NB4 (cell line): ENCODE data around the gene MAEL.

Experiments used
- POLR2A ChIP-seq: IDR thresholded peaks from 2 replicates; pipeline ENCODE4 v1.6.1; 2011; ENCODE audit warnings: mild to moderate bottlenecking; ENCODE audit not compliant: insufficient read length; ENCODE audit errors: extremely low read depth
- TF ChIP-seq, protein P1 (sequence below): IDR thresholded peaks from one replicate; pipeline ENCODE4 v1.5.1; 2012; ENCODE audit warnings: low read depth, low read length

DNA sequence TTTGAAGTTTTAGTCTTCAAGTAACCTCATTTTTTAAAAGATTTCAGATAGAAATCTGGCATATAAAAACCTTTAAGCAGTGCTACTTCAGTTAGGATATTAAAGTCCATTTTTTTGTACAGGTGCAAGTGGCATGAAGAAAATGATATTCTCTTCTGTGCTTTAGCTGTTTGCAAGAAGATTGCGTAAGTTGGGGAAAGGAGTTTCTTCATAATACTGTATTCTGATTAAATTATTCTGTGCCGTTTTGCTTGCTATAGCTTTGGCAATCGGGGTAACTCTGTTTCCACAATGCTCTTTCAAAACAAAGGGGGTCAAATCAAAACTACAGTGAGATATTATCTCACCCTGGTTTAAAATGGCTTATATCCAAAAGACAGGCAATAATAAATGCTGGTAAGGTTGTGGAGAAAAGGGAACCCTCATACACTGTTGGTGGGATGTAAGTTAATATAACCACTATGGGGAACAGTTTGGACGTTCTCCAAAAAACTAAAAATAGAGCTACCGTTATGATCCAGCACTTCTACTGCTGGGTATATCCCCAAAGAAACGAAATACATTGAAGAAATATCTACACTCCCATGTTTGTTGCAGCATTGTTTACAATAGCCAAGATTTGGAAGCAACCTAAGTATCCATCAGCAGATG lies 27.1 kb downstream of the MAEL start:
- no peak for TF ChIP-seq POLR2A
- TF ChIP-seq, protein P1, sequence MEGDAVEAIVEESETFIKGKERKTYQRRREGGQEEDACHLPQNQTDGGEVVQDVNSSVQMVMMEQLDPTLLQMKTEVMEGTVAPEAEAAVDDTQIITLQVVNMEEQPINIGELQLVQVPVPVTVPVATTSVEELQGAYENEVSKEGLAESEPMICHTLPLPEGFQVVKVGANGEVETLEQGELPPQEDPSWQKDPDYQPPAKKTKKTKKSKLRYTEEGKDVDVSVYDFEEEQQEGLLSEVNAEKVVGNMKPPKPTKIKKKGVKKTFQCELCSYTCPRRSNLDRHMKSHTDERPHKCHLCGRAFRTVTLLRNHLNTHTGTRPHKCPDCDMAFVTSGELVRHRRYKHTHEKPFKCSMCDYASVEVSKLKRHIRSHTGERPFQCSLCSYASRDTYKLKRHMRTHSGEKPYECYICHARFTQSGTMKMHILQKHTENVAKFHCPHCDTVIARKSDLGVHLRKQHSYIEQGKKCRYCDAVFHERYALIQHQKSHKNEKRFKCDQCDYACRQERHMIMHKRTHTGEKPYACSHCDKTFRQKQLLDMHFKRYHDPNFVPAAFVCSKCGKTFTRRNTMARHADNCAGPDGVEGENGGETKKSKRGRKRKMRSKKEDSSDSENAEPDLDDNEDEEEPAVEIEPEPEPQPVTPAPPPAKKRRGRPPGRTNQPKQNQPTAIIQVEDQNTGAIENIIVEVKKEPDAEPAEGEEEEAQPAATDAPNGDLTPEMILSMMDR, result no peak
